Muscle layer of colon (tissue), 2 donors: ENCODE data around the gene KATNB1.

ENCODE experiments used
- H3K27ac ChIP-seq: one replicate; pipeline ENCODE4 v1.7.0; 2013; ENCODE audit warnings: low read depth, mild to moderate bottlenecking, low read length, moderate library complexity
- H3K27me3 ChIP-seq, 2 donors: one replicate each; pipeline ENCODE4 v1.7.0; 2013; ENCODE audit warnings: low read length in 2 of 2, mild to moderate bottlenecking in 2 of 2; ENCODE audit not compliant: insufficient read depth in 2 of 2, control insufficient read depth in 1 of 2
- H3K36me3 ChIP-seq: one replicate; pipeline ENCODE4 v1.7.0; 2013; ENCODE audit warnings: mild to moderate bottlenecking, low read length; ENCODE audit not compliant: insufficient read depth
- H3K4me1 ChIP-seq: one replicate; pipeline ENCODE4 v1.7.0; 2013; ENCODE audit warnings: mild to moderate bottlenecking, low read length; ENCODE audit not compliant: insufficient read depth
- H3K4me3 ChIP-seq, 2 donors: one replicate each; pipeline ENCODE4 v1.7.0; 2013; ENCODE audit warnings: low read length in 2 of 2, low read depth in 1 of 2, mild to moderate bottlenecking in 1 of 2, moderate library complexity in 1 of 2
- H3K9ac ChIP-seq: one replicate; pipeline ENCODE4 v1.7.0; 2013; ENCODE audit warnings: low read length
- H3K9me3 ChIP-seq: one replicate; pipeline ENCODE4 v1.7.0; 2013; ENCODE audit warnings: mild to moderate bottlenecking, low read length
- donor health status: abdominal sarcoma.
- donor health status: Adenocarcinoma of cecum.

Gene KATNB1

GRCh38 chr16:57803134-57803990 is 67.8 kb downstream of the KATNB1 start:
- peak overlapping the region; percentile 31 to 64 for H3K4me3 ChIP-seq
- H3K9ac ChIP-seq: no peak overlapping the region
- no peaks in the 10 kb centered on the region for H3K27me3 ChIP-seq
- no peaks in the 10 kb centered on the region for H3K9me3 ChIP-seq
- peak overlapping the region; percentile 64 for H3K27ac ChIP-seq
- peaks cover 48% of the 10 kb centered on the region for H3K4me1 ChIP-seq
- H3K36me3 ChIP-seq: no peaks in the 10 kb centered on the region

- Histone ChIP-seq H3K9ac (no peak overlapping the region), H3K9me3 (no peaks in the 10 kb centered on the region), H3K36me3 (no peaks in the 10 kb centered on the region), H3K27me3 (no peaks in the 10 kb centered on the region), H3K4me3 (no peak overlapping the region), H3K27ac (peak overlapping the region; percentile 64), H3K4me1 (peaks cover 50% of the 10 kb centered on the region)
Observed at GRCh38 chr16:57804111-57804837, 68.7 kb downstream of the KATNB1 start.

GRCh38 chr16:57805176-57805575 is 69.6 kb downstream of the KATNB1 start:
- Histone ChIP-seq H3K27ac (no peak overlapping the region), H3K27me3 (no peaks in the 10 kb centered on the region), H3K4me1 (peaks cover 45% of the 10 kb centered on the region), H3K36me3 (no peaks in the 10 kb centered on the region), H3K4me3 (no peak overlapping the region), H3K9ac (no peak overlapping the region), H3K9me3 (no peaks in the 10 kb centered on the region)
